Stimulated activated CD8-positive, alpha-beta memory T cell treated with anti-CD3 and anti-CD28 coated beads, Interleukin-12 subunit alpha, Interleukin-12 subunit beta, amount 100 ng/mL, for 1 hour (primary cell): ENCODE results near the gene SCMH1.
"Not testable (repeated sequence)": the region's sequence is repeated elsewhere in the genome, so short reads cannot be mapped to it uniquely, and the experiment has no call there.

Experiments used
- DNase-seq: peaks from one replicate; pipeline ENCODE4 v3.0.0-alpha.2; 2020; ENCODE audit warnings: low read depth

Gene SCMH1

DNA sequence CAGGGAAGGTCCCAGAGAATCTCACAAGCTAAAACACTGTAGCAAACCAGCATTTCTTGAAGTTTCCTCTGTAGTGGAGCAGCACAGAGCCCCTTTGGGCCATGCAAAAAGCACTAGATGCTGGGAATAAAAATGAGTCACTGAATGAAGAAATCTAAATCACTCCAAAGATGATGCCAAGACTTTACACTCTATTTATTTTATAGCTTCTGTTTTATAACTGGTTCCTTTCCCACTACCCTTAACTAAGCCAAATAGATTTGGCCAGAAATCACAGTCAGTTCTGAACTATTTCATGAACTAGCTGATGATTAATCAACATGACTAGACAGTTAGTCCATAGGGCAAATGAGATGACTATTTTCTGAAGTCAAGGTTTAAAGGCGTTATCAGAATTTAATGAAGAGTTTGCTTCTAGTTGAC lies 89.5 kb downstream of the SCMH1 start:
- DNase-seq = no peak

DNA sequence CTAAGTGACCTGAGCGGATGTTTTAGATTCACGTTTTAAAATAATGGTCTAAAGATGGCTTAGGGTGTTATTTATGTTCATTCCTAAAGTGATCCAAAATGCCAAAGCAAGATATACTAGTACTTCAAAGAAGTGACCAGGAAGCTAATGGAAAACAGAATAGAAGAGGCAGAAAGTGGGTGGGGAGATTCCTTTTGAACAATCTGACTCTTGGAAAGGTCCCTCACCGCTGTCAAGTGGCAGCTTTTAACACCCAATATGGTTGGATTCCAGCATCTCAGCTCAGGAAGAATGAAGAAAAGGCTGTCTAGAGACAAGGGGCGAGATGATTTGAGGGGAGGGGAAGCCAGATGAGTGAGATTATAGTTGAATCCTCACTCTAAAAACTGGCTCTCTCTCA lies 90.3 kb downstream of the SCMH1 start:
- DNase-seq = no peak

DNA sequence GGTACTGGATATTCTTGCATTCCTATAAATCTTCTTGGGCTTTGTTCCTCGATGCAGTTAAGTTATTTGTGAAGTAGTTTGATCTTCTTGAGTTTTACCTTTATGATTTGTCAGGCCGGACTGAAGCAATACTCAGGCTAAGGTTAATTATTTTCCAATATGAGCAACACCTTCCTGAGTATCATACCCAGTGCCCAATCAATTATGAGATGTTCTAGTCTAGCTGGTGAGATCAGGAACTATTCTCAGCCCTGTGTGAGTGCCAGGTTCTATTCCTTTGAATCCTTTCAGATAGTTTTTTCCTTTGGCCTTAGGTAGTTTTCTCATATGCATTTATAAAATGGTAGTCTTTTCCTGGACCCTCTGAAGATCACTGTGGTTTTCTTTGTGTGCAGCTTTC lies 92.5 kb downstream of the SCMH1 start:
- DNase-seq = no peak

DNA sequence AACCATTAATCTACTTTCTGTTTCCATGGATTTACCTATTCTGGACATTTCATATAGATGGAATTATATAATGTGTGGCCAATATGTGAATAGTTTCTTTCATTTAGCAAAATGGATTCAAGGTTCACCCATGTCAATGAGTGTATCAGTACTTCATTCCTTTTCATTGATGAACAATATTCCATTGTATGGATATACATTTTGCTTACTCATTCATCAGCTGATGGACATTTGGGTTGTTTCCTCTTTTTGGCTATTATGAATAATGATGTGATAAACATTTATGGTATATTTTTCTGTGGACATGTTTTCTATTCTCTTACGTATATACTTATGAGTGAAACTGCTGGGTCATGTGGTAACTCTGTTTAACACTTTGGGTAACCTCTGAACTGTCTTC lies 97.8 kb downstream of the SCMH1 start:
- no peak for DNase-seq

DNA sequence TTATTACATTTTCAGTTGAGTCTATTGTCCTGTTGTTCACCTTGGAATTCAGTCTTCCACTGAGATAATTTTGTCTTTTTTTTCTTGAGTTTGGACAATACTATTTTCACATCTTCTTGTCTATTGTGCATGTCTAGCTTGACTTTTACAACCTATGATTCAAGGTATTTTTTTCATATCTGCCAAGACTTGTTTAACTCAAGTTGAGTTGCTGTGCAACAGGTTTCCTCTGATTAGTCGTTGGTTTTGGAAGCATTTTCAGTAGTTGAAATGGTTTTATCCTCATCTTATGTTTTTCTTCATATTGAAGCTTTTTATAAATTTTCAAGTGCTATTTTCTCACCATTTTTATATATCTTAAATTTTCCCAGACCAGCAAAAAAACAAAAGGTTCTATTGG lies 103.6 kb downstream of the SCMH1 start:
- DNase-seq = no peak

DNA sequence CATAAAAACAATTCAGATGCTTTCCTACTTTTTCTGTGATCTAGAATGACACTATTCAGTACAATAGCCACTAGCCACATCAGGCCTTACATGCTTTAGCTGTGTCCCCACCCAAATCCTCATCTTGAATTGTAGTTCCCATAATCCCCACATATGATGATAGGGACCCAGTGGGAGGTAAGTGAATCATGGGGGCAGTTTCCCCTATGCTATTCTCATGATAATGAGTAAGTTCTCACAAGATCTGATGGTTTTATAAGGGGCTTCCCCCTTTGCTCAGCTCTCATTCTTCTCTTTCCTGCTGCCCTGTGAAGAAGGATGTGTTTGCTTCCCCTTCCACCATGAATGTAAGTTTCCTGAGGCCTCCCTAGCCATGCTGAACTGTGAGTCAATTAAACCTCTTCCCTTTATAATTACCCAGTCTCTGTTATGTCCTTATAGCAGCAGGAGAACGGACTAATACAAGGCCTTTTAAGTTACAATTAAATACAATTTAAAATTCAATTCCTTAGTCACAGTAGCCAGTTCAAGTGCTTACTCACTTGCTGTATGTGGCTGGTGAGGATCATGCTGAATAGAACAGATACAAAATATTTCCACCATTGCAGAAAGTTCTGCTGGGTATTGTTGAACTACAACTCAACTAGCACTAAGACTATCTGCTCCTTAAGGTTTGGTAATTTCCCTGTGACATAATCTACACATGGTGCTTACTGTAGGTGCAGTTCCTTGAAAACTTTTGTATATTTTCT lies 106.7 kb downstream of the SCMH1 start:
- DNase-seq = no peak

DNA sequence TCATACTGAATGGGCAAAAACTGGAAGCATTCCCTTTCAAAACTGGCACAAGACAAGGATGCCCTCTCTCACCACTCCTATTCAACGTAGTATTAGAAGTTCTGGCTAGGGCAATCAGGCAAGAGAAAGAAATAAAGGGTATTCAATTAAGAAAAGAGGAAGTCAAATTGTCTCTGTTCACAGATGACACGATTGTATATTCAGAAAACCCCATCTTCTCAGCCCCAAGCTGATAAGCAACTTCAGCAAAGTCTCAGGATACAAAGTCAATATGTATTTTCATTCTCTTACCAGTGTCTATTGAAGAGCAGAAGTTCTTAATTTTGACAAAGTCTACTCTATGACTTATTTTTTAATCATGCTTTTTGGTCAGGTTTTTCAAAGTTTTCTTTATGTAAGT lies 107.8 kb downstream of the SCMH1 start:
- DNase-seq = not testable (repeated sequence)

DNA sequence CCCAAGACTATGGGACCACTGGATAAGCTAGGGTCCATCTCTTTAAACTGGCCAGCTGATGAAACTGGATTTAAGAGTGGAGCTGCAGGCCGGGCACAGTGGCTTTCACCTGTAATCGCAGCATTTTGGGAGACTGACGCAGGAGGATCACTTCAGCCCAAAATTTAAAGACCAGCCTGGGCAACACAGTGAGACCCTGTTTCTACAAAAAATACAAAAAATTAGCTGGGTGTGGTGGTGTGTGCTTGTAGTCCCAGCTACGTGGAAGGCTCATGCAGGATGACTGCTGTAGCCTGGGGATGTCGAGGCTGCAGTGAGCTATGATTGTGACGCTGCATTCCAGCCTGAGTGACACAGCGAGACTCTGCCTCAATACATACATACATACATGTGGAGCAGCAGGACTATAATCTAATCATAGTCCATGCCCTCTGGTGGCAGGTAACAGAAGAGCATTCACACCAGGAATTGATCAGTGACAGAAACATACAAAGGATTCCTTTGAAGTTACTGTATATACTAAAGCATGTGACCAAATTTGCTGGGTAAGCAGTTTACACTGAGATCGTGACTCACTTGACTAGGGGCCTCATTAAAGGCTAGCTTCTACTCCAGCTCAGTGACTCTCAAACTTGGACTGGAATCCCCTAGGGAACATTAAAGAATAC lies 119.1 kb downstream of the SCMH1 start:
- DNase-seq = no peak

DNA sequence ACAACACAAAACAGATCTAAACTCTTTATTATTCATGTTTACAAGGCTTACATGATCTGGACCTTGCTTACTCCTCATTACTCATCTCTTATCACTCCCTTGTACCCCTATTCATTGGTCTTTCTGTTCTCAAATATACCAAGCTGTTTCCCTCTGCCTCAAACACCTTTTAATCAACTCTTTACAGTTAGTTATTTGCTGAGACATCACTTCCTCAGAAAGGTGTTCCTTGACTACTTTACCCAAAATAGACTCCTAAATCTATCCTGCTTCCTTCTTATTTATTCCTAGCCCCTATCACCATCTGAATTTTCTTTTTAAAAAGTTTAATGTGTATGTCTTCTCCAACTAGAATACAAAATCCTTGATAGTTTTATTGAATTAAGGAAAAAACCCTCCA lies 120.0 kb downstream of the SCMH1 start:
- no peak for DNase-seq

DNA sequence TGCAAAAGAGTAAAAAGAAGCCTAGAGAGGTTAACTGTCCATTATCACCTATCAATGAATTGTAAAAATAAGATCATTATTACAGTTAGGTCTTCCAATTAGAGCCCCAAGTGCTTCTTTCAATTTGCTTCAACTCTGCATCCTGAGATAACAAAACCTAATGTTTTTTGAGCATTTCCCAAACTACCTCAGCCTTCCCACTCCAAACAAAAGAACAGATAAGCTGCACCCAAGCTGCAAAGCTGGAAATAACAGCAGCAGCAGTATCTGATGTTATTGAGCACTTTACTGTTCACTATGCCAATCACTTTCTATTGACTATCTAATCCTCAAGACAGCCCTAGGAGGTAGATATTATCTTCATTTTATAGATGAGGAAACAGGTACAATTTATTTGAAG lies 123.5 kb downstream of the SCMH1 start:
- DNase-seq = no peak

DNA sequence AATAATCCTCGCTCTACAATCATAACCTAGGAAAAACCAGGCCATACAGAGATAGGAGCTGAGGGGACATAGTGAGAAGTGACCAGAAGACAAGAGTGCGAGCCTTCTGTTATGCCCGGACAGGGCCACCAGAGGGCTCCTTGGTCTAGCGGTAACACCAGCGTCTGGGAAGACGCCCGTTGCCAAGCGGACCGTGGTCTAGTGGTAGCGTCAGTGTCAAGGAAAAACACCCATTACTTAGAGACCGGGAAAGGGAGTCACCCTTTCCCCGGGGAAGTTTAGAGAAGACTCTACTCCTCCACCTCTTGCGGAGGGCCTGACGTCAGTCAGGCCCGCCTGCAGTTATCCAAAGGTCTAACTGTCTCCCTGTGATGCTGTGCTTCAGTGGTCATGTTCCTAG lies 124.9 kb downstream of the SCMH1 start:
- not testable (repeated sequence) for DNase-seq

DNA sequence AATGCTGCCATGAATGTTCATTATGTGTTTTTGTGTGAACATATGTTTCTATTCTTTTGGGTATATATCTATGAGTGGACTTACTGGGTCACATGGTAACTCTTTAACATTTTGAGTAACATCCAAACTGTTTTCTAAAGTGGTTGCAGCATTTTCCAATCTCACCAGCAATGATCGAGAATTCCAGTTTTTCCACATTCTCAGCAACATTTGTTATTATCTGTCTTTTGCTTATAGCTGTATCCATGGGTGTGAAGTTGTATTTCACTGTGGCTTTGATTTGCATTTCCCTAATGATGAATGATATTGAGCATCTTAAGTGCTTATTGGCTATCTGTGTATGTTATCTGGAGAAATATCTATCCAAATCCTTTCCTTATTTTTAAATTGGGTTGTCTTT lies 131.4 kb downstream of the SCMH1 start:
- DNase-seq = no peak

DNA sequence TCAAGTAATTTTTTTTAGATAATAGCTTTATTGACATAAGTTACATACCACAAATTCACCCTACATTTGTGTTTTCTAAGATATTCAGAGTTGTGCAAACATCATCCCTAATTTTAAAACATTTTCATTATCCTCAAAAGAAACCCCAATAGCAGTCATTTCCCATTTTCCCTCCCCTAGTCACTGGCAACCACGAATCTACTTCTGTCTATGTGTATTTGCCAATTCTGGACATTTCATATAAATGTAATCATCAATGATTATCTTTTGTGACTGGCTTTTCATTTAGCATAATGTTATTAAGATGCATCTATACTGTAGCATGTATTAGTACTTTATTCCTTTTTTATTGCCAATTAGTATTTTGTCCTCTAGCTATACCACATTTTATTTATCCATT lies 131.8 kb downstream of the SCMH1 start:
- DNase-seq = no peak

DNA sequence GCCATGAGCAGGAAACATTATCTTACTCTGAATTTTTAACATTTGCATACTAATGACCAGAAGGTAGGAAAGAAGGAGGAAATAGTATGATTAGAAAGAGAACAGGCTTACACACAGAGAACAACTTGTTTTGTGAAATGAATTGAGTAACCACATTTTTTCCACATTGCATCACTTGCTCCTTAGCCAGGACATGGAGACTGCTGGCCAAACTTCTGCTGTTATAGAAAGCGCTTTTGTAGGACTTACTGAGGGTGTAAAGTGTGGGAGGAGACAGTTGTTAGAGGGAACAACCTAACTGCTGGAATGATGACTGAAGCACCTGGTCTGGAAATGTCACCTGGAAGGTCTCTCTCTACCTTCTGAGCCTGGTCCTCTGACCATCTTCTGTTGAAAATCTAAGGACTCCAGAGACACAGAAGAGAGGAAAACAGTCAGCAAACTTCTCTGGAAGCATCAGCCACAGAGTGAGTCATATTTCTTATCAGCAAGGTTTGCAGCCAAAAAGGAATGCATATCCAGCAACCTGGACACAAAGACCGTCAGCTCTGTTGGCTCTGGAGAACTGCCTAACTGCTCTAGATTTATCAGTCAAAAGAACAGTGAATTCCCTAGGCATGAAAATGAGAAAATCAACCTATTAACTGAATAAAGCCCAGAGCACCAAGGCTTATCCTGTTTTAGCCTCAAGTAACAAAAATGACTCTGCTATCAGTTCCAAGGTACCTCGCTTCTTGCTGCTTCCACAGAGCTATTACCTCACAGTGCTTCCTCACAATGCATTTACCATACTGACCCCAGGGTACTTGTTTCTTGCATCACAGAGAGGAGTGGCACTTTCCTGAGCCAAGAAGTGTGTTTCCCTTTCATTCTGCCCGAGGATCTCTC lies 132.6 kb downstream of the SCMH1 start:
- DNase-seq = no peak

DNA sequence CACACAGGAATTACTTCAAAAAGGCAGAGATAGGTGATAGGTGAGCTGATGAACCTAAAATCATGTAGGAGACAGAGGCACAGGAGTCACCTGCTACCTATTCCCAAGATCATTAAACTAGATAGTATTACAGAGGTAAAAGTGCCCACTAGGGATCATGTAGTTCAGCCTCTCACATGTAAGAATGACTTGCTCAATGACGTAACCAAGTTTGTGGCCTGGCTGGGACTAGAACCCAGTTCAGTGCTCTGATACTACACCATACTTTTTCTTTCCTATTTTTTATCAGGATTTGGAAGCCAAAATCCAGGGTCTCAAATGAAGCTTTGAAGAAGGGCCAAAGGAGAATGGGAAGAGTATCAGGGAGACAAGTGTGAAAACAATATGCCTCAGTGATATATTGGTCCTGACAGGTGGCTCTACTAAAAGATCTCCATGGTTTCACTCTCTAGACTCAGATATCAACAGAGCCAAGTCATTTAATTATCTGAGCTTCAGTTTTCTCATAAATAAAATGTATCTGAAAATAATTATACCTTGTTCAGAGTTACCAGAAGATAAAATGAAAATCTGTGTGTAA lies 133.3 kb downstream of the SCMH1 start:
- DNase-seq = no peak

DNA sequence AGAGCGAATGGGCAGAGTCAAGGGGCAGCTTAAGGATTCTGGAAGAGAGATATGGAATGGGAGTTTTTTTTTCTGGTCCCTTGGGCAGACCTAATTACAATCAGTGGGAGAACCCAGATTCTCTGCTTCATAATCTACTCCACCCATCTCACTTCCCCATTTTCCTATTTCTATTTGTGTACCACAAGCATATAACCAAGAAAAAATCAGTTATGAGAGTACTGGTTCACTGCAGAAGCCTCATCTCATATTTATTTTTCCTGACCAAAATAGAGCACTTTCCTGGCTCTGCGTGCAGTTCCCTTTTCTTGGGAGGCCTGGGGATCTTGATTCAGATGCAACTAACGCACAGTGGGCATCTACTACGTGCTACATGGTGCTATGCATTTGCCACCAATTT lies 138.3 kb downstream of the SCMH1 start:
- DNase-seq = no peak

DNA sequence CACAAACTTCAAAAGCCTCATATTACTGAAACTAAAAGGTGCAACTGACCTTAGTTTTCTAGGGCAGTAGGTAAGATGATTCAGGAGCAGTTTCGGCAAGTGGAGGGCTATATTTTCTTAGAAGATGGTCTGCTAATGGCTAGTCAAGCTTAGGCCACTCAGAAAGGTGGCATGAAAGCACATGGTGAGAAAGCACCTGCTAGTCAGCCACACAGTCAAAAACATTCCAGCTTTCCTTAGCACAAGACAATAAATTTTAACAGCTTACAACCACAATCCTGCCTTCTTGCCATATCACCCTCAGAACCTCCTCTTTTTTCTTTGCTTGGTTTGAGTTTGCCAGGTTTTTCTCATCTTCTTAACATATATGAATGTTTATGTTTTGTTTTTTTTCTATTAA lies 139.5 kb downstream of the SCMH1 start:
- DNase-seq = no peak

DNA sequence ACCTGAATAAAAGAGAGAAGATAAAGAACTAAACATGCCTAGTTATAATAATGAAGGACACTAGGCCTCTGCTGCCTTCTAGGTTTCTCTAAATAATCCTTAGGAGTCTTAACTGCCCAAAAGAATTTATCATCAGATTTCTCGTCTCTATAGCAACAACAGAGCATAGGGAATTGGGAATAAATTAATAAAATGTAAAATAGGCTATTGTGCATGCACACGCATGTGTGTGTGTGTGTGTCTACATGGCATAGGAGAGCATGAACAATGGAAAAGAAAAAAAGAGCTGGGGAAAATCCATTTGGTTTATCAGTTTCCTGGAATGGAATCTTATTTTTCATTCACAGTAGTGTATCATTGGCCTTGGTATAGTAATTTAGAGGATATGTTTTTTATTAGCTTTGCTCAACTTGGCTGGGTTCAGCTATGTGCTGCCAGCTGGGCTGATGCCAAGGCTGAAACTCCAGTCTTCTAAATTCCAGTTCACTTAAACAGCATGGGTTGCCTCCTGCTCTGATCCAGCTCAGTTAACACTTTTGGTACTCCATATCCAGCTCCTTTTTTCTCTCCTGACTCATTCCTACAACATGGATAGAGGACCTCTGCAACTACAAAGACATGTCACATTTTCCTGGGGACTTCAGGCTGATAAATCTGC lies 140.0 kb downstream of the SCMH1 start:
- no peak for DNase-seq

DNA sequence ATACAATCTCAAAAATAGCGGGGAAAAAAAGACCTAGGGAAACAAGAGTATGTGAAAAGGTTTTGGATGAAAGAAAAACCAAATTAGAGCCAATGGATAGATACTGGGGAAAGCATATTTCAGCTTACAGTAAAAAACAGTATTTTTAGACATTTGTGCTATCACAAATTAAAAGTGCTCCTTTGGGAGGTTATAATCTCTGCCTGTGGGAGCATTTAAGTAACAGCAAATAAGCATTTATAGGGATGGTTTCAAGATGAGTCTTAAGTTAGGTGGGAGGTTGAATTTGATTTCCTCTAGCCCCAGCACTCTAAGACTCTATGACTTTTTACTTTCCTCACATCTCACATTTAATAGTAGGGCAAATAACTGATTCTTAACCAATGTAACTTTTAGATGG lies 141.0 kb downstream of the SCMH1 start:
- DNase-seq = no peak

DNA sequence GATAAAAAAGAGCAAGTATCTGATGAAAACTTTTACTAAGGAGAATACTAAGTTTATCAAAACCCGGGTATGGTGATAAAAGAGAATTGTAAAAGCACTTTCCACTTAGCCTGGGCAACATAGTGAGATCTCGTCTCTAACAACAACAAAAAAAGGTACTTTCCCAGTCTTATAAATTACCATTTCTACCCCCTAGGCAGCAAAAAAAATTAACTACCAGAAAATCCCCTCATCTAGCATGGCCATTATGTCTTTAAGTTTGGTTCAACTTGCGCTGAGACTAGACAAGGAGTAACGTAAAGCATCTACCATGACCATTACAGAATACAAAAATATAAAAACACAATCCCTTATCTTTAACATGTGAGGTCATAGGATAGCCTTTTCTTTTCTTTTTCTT lies 141.9 kb downstream of the SCMH1 start:
- DNase-seq = no peak

DNA sequence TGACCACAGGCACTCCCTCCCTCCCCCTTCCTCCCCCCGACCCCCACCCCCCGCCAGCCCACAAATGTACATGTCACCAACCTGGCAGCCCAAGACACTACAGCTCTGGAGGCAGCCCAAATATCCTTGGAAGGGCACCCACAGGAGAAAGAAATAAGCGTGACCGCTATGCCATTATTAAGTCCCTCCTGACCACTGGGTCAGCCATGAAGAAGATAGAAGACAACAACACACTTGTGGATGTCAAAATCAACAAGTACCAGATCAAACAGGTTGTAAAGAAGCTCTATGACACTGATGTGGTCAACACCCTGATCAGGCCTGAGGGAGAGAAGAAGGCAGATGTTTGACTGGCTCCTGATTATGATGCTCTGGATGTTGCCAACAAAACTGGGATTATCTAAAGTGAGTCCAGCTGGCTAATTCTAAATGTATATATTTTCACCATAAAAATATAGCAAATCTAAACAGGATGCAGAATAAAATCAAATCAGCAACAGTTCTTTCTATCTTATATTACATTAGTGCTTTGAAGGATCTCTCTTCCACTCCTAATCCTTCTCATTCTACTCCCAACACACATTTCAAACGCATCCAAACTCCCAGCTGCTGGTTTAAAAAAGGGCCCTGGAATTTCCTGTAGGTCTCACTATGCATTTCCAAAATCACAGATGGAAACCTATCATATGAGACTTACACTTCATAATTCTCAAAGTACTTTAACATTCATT lies 143.2 kb downstream of the SCMH1 start:
- no peak for DNase-seq
